PC-3 (cell line): Measurements from ENCODE around the gene FMNL1. TPM values are rescaled to one million over a fixed set of nuclear protein-coding genes. Genes with fewer than 3 reads are reported as not detected.
A peak's percentile ranks its signal among the peaks of the same experiment; 100 is the strongest.

ENCODE experiments used
- ATAC-seq: fragments of 200-7000 bp; cut with Tn5 transposase; 2 replicates; pipeline ENCODE4 v1.9.1; 2020; ENCODE audit warnings: mild to moderate bottlenecking, moderate library complexity
- BruUV-seq: library from RNA; stranded (reverse); fragments of 400-500 nt; replicated peaks from 2 replicates; lab custom pipeline; 2021; lab: Mats Ljungman, UMichigan
- CTCF ChIA-PET: fragments of 300-600 bp; sonication (Branson Sonifier 250); formaldehyde crosslinking; loops from one replicate; lab custom pipeline; 2022; ENCODE audit warnings: antibody characterized with exemption; lab: Charles Lee
- POLR2A ChIA-PET: fragments of 300-600 bp; sonication (Branson Sonifier 250); formaldehyde crosslinking; loops from one replicate; lab custom pipeline; 2022; ENCODE audit warnings: antibody characterized with exemption; ENCODE audit not compliant: unreplicated experiment; lab: Charles Lee
- DNase-seq: peaks from one replicate; pipeline ENCODE4 v3.0.0-alpha.2; 2015
- H2AFZ ChIP-seq: fragments of 300-600 bp; sonication (generic); 2 replicates; pipeline ENCODE4 v1.6.0; 2016; ENCODE audit warnings: antibody characterized with exemption, low read length
- H3F3A ChIP-seq: fragments of 300-600 bp; sonication (generic); one replicate; pipeline ENCODE4 v1.6.0; 2017; ENCODE audit warnings: antibody characterized with exemption, low read length, control low read depth, mild to moderate bottlenecking; ENCODE audit not compliant: unreplicated experiment
- H3K27ac ChIP-seq: fragments of 300-600 bp; sonication (generic); 2 replicates; pipeline ENCODE4 v1.5.1; 2016; ENCODE audit warnings: mild to moderate bottlenecking, low read length
- H3K27me3 ChIP-seq: fragments of 300-600 bp; sonication (generic); 2 replicates; pipeline ENCODE4 v1.6.1; 2016; ENCODE audit warnings: low read length, mixed read lengths
- H3K36me3 ChIP-seq: fragments of 300-600 bp; sonication (generic); 2 replicates; pipeline ENCODE4 v1.6.1; 2016; ENCODE audit warnings: low read depth, mixed run types, low read length, mixed read lengths
- H3K4me1 ChIP-seq: fragments of 300-600 bp; sonication (generic); 2 replicates; pipeline ENCODE4 v1.5.1; 2016; ENCODE audit warnings: low read length; ENCODE audit not compliant: insufficient read depth
- H3K4me2 ChIP-seq: fragments of 300-600 bp; sonication (generic); 2 replicates; pipeline ENCODE4 v1.6.0; 2016; ENCODE audit warnings: low read length
- H3K4me3 ChIP-seq: fragments of 300-600 bp; sonication (generic); 2 replicates; pipeline ENCODE4 v1.5.1; 2016; ENCODE audit warnings: mild to moderate bottlenecking, low read length, mixed read lengths
- H3K79me2 ChIP-seq: fragments of 300-600 bp; sonication (generic); 2 replicates; pipeline ENCODE4 v1.6.1; 2017; ENCODE audit warnings: low read length, mixed read lengths
- H3K9ac ChIP-seq: fragments of 300-600 bp; sonication (generic); 2 replicates; pipeline ENCODE4 v1.6.0; 2016; ENCODE audit warnings: mild to moderate bottlenecking, low read length
- H3K9me2 ChIP-seq: fragments of 300-600 bp; sonication (generic); replicated peaks from 2 replicates; pipeline ENCODE4 v1.6.1; 2016; ENCODE audit warnings: mixed run types, low read length, mixed read lengths
- H3K9me3 ChIP-seq: fragments of 300-600 bp; sonication (generic); 2 replicates; pipeline ENCODE4 v1.6.1; 2016; ENCODE audit warnings: low read length, mixed read lengths
- H4K20me1 ChIP-seq: fragments of 300-600 bp; sonication (generic); 2 replicates; pipeline ENCODE4 v1.6.1; 2016; ENCODE audit warnings: low read length, mixed read lengths
- CTCF ChIP-seq: fragments of 300-600 bp; sonication (generic); conservative IDR thresholded peaks from 2 replicates; pipeline ENCODE4 v1.5.1; 2017; ENCODE audit warnings: antibody characterized with exemption, low read depth, mild to moderate bottlenecking, low read length
- EZH2 ChIP-seq: fragments of 300-600 bp; sonication (generic); IDR thresholded peaks from one replicate; pipeline ENCODE4 v1.6.1; 2017; ENCODE audit warnings: antibody characterized with exemption, mild to moderate bottlenecking, low read length; ENCODE audit not compliant: unreplicated experiment
- EZH2phosphoT487 ChIP-seq: fragments of 300-600 bp; sonication (generic); IDR thresholded peaks from 2 replicates; pipeline ENCODE4 v1.6.1; 2018; ENCODE audit warnings: mild to moderate bottlenecking, antibody characterized with exemption, low read length, borderline replicate concordance
- intact Hi-C: fragments of 100-400 bp; cut with micrococcal nuclease; formaldehyde crosslinking; loops from 2 replicates; pipeline ENCODE4 v1.9.0; 2023
- total RNA-seq: library from RNA; depleted of rRNA; stranded (reverse); fragments of >200 nt; gene quantifications from 2 replicates; pipeline ENCODE4 v1.2.3, GENCODE V29; 2014

The FMNL1 gene
- total RNA-seq, 1 experiment from 2014 or later: 8.2 TPM

- intact Hi-C loops: loop anchor here (1.0 kb wide), 2 partner anchors 16 to 100 kb away; partner anchors contain the start of gene ACBD4
- DNase-seq: peak; percentile 85
- CTCF ChIA-PET: interaction anchor here (0.6 to 3.0 kb wide), 4 partner anchors 16 to 100 kb away, joined by 3 to 20 read pairs (median 6); partner anchors contain the start of gene ACBD4
- Histone ChIP-seq H3K9ac (no peak overlapping the region), H4K20me1 (no peaks in the 10 kb centered on the region), H3K4me3 (no peak overlapping the region), H3K4me2 (no peak overlapping the region), H3K27me3 (no peaks in the 10 kb centered on the region), H3K9me3 (no peaks in the 10 kb centered on the region), H3K9me2 (no peaks in the 10 kb centered on the region), H2AFZ (no peak overlapping the region), H3K36me3 (no peaks in the 10 kb centered on the region), H3K79me2 (no peaks in the 10 kb centered on the region), H3K27ac (no peak overlapping the region), H3F3A (no peaks in the 10 kb centered on the region), H3K4me1 (peaks cover 8% of the 10 kb centered on the region)
- TF ChIP-seq EZH2phosphoT487 (no peak), EZH2 (no peak), CTCF (peak; percentile 97)
- BruUV-seq: no TSS peak
- peak; percentile 66 for ATAC-seq
- POLR2A ChIA-PET: no interaction called here
These were observed 14.0 kb downstream of the FMNL1 start for GRCh38 chr17:45235416-45236281.

- no TSS peak for BruUV-seq
- no peak for DNase-seq
- ATAC-seq: no peak
These were observed 14.6 kb downstream of the FMNL1 start for GRCh38 chr17:45236282-45236606.

More at GRCh38 chr17:45236282-45236606, 14.6 kb downstream of the FMNL1 start:
- Histone ChIP-seq H4K20me1 (no peaks in the 10 kb centered on the region), H3K27me3 (no peaks in the 10 kb centered on the region), H3K4me2 (no peak overlapping the region), H3K36me3 (no peaks in the 10 kb centered on the region), H3K79me2 (no peaks in the 10 kb centered on the region), H3K4me3 (no peak overlapping the region), H3K27ac (no peak overlapping the region), H3K4me1 (peaks cover 2% of the 10 kb centered on the region; the same call in 1 of the 2 replicates), H3K9ac (no peak overlapping the region), H2AFZ (no peak overlapping the region), H3F3A (no peaks in the 10 kb centered on the region), H3K9me3 (no peaks in the 10 kb centered on the region), H3K9me2 (no peaks in the 10 kb centered on the region)
- intact Hi-C loops: no loop called here
- ChIA-PET CTCF (interaction anchor here (1.0 to 3.0 kb wide), 3 partner anchors 17 to 76 kb away, joined by 3 to 20 read pairs (median 3); no protein-coding TSS in a partner anchor), POLR2A (no interaction called here)
- TF ChIP-seq EZH2: no peak
- TF ChIP-seq CTCF: no peak
- TF ChIP-seq EZH2phosphoT487: no peak
